Erythroblast (primary cell): ENCODE results near the gene TBC1D16.

ENCODE experiments used
- GATA1 ChIP-seq: IDR thresholded peaks from 2 replicates; pipeline ENCODE4 v1.6.1; 2011; ENCODE audit warnings: low read depth, mild to moderate bottlenecking, control low read depth, low read length, moderate library complexity
- POLR2A ChIP-seq: IDR thresholded peaks from 2 replicates; pipeline ENCODE4 v1.6.1; 2011; ENCODE audit warnings: mild to moderate bottlenecking, low read length

DNA sequence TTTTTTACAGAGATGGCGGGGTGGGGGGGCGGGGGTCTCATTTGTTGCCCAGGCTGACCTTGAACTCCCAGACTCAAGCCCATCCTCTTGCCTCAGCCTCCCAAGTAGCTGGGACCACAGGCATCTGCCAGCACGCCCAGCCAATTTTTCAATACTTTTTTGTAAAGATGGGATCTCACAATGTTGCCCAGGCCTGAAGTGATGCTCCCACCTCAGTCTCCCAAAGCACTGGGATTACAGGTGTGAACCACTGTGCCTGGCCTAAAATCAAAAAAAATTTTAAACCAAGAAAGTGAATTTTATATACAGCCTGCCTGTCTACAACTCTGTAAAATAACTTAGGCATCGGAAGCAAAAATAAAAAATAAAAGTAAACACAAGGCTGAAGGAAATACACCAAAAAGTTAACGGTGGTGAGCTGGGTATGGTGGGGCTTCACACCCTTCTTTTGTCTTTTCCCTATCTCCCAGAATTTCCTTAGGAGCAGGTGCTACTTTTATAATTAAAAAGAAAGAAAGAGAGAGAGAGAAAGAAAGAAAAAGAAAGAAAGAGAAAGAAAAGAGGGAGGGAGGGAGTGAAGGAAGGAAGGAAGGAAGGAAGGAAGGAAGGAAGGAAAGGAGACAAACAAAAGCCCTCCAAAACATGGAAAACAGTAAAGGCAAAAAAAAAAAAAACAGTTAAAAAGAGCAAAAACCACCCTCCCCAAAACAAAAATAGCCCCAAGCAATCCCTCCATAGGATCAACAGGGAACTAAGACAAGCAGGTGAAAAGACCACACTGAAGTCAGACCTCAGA is 51.4 kb downstream of the TBC1D16 start:
- TF ChIP-seq POLR2A (no peak), GATA1 (no peak)
